KMS-11 (cell line): ENCODE results near the gene SYNE4.
"Not testable (repeated sequence)": the region's sequence is repeated elsewhere in the genome, so short reads cannot be mapped to it uniquely, and the experiment has no call there.

Experiments
- H2AFZ ChIP-seq: fragments of 200-600 bp; sonication (generic); 2 replicates; pipeline ENCODE4 v1.6.1; 2016; ENCODE audit warnings: antibody characterized with exemption, mixed run types, low read depth
- H3K27ac ChIP-seq: fragments of 200-600 bp; sonication (generic); 2 replicates; pipeline ENCODE4 v1.6.1; 2016; ENCODE audit warnings: mild to moderate bottlenecking, mixed run types
- H3K27me3 ChIP-seq: fragments of 200-600 bp; sonication (generic); 2 replicates; pipeline ENCODE4 v1.6.1; 2017; ENCODE audit warnings: mild to moderate bottlenecking, low read depth, mixed run types, moderate library complexity; ENCODE audit not compliant: insufficient read depth
- H3K36me3 ChIP-seq: fragments of 200-600 bp; sonication (generic); 2 replicates; pipeline ENCODE4 v1.6.1; 2017; ENCODE audit warnings: mild to moderate bottlenecking, mixed run types; ENCODE audit not compliant: insufficient read depth
- H3K4me1 ChIP-seq: fragments of 200-600 bp; sonication (generic); 2 replicates; pipeline ENCODE4 v1.6.1; 2016; ENCODE audit warnings: mild to moderate bottlenecking, low read depth, mixed run types; ENCODE audit not compliant: poor library complexity, severe bottlenecking
- H3K4me2 ChIP-seq: fragments of 200-600 bp; sonication (generic); 2 replicates; pipeline ENCODE4 v1.7.0; 2016; ENCODE audit warnings: mild to moderate bottlenecking, mixed run types
- H3K4me3 ChIP-seq: fragments of 200-600 bp; sonication (generic); IDR thresholded peaks from 2 replicates; pipeline ENCODE4 v1.6.1; 2017; ENCODE audit warnings: low read depth, low read length, mixed read lengths; ENCODE audit not compliant: insufficient read depth
- H3K79me2 ChIP-seq: fragments of 200-600 bp; sonication (generic); 2 replicates; pipeline ENCODE4 v1.6.1; 2016; ENCODE audit warnings: low read depth, mixed run types; ENCODE audit not compliant: insufficient read depth
- H3K9ac ChIP-seq: fragments of 200-600 bp; sonication (generic); 2 replicates; pipeline ENCODE4 v1.6.1; 2016; ENCODE audit warnings: mild to moderate bottlenecking, mixed run types
- H4K20me1 ChIP-seq: fragments of 200-600 bp; sonication (generic); 2 replicates; pipeline ENCODE4 v1.6.1; 2016; ENCODE audit warnings: mild to moderate bottlenecking, mixed run types; ENCODE audit not compliant: insufficient read depth
- TF ChIP-seq, protein P1 (sequence below): fragments of 200-600 bp; sonication (generic); conservative IDR thresholded peaks from 2 replicates; pipeline ENCODE4 v1.6.1; 2017; ENCODE audit warnings: low read depth, mild to moderate bottlenecking, antibody characterized with exemption, low read length, moderate library complexity, mixed read lengths

Gene SYNE4

DNA sequence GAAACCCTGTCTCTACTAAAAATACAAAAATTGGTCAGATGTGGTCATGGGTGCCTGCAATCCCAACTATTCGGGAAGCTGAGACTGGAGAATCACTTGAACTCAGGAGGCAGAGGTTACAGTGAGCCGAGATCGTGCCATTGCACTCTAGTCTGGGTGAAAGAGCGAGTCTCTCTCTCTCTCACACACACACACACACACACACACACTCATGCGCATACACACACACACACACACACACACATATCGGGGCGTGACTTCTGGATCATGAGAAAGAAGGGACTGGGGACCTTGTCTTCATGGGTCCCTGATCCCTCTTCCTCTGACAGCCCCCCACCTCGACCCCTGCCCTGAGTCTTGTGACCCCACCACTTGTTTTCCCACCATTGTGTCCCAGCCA is 25.4 kb downstream of the SYNE4 start:
- TF ChIP-seq, protein P1, sequence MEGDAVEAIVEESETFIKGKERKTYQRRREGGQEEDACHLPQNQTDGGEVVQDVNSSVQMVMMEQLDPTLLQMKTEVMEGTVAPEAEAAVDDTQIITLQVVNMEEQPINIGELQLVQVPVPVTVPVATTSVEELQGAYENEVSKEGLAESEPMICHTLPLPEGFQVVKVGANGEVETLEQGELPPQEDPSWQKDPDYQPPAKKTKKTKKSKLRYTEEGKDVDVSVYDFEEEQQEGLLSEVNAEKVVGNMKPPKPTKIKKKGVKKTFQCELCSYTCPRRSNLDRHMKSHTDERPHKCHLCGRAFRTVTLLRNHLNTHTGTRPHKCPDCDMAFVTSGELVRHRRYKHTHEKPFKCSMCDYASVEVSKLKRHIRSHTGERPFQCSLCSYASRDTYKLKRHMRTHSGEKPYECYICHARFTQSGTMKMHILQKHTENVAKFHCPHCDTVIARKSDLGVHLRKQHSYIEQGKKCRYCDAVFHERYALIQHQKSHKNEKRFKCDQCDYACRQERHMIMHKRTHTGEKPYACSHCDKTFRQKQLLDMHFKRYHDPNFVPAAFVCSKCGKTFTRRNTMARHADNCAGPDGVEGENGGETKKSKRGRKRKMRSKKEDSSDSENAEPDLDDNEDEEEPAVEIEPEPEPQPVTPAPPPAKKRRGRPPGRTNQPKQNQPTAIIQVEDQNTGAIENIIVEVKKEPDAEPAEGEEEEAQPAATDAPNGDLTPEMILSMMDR, result no peak

DNA sequence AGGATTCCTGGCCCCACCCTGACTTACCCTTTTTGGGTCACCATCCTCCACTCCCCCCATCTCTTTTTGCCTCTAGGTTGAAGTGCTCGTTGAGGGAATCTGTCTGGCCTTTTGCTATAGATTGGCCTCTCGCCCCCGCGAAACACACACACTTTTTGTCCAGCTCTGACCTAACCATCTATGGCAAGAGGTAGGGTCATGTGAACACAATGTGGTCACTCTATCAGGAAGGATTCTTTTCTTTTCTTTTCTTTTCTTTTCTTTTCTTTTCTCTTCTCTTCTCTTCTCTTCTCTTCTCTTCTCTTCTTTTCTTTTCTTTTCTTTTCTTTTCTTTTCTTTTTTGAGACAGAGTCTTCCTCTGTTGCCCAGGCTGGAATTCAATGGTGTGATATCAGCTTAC is 27.6 kb downstream of the SYNE4 start:
- H3K27ac ChIP-seq, H3K36me3 ChIP-seq, H3K4me1 ChIP-seq, H4K20me1 ChIP-seq, H3K79me2 ChIP-seq, H3K4me2 ChIP-seq, H3K4me3 ChIP-seq, H2AFZ ChIP-seq, H3K9ac ChIP-seq: not testable (repeated sequence)
- peaks cover 56% of the 10 kb centered on the region for H3K27me3 ChIP-seq

More for the DNA sequence above, 25.4 kb downstream of the SYNE4 start:
- H3K9ac ChIP-seq, result no peak overlapping the region
- no peak overlapping the region for H2AFZ ChIP-seq
- no peaks in the 10 kb centered on the region for H3K4me1 ChIP-seq
- no peaks in the 10 kb centered on the region for H4K20me1 ChIP-seq
- no peaks in the 10 kb centered on the region for H3K36me3 ChIP-seq
- no peaks in the 10 kb centered on the region for H3K79me2 ChIP-seq
- H3K27me3 ChIP-seq, result peaks cover 62% of the 10 kb centered on the region
- no peak overlapping the region for H3K4me3 ChIP-seq
- H3K27ac ChIP-seq, result no peak overlapping the region
- H3K4me2 ChIP-seq, result no peak overlapping the region

DNA sequence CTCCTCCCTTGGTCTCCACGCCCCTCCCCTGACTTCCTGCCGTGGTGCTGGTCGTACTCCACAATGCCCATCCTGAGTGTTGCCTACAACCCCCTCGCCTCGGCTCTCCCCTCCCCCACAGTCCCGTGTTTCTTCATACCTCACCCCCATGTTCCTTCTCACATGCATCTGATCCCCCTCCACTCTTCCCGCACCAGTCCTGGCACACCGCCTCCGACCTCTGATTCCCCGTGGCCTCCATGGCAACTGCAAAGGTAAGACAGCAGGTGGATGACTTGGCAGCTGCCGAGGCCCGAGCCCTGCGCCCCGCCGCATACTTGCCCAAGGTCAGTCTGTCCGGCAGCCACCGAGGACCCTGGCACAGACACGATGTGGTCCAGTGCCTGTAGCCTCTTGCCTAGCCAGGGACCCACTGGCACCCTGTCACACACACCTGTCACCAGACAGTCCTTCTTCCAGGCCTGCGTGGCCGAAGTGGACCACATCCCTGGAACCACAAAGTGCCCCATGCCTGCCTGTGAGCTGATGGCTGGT is 29.7 kb downstream of the SYNE4 start:
- Histone ChIP-seq H3K27me3 (peaks cover 58% of the 10 kb centered on the region), H3K4me2 (no peak overlapping the region), H2AFZ (no peak overlapping the region), H3K4me1 (no peaks in the 10 kb centered on the region), H3K36me3 (no peaks in the 10 kb centered on the region), H3K4me3 (no peak overlapping the region), H3K27ac (no peak overlapping the region), H3K79me2 (no peaks in the 10 kb centered on the region), H4K20me1 (no peaks in the 10 kb centered on the region), H3K9ac (no peak overlapping the region)
- TF ChIP-seq, protein P1, result no peak

DNA sequence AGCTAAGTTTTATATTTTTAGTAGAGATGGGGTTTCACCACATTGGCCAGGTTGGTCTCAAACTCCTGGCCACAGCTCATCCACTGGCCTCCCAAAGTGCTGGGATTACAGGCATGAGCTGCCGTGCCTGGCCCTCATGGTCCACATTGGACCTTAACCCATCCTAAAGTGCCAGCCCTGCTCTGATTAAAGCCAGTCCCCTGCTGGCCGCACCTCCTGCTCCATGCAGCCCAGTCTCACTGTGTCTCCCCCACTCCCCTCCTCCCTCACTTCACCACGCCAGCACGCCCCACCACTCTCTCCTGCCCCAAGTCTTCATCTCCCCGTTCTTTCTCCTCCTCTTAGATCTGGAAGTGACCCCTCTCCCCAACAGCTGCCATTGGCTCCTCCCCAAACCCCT is 30.3 kb downstream of the SYNE4 start:
- no peak overlapping the region for H2AFZ ChIP-seq
- H3K9ac ChIP-seq, result no peak overlapping the region
- no peaks in the 10 kb centered on the region for H3K36me3 ChIP-seq
- H3K4me2 ChIP-seq, result no peak overlapping the region
- H3K79me2 ChIP-seq, result no peaks in the 10 kb centered on the region
- H3K27me3 ChIP-seq, result peaks cover 64% of the 10 kb centered on the region
- no peak overlapping the region for H3K27ac ChIP-seq
- TF ChIP-seq, protein P1, result no peak
- H3K4me1 ChIP-seq, result no peaks in the 10 kb centered on the region
- H4K20me1 ChIP-seq, result no peaks in the 10 kb centered on the region
- H3K4me3 ChIP-seq, result no peak overlapping the region

DNA sequence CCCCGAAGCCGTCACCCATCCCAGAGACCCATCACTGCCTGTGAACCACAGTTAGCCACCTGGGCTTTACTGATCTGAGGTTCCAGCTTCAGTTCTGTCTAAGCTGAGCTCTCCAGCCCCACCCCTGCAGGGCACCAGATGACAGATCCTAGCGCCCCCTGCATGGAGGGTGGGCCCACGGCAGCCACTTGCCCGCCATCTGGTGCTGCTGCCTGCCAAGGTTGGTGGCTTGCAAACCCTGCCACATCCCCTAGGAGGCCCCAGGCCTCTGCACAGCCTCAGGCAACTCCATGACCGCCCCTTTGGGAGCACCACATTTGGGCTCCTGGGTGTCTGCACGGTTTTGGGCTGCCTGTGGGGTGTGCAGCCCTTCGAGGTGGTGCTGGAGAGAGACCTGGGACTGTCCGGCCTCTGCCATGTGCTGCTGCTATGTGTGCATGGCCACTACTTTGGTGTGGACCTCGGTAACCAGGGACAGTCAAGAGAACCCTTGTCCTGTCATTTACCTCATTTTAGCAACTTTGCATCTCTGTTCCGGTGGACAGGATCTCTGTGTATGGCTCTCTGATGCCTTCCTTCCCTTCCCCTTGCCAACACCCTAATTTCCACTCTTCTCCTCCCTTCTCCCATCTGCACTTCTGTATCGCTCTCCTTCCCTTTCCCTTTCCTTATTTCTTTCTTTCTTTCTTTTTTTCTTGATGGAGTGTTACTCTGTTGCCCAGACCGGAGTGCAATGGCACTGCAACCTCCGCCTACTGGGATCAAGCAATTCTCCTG is 31.0 kb downstream of the SYNE4 start:
- Histone ChIP-seq H3K36me3 (no peaks in the 10 kb centered on the region), H3K4me3 (no peak overlapping the region), H3K79me2 (no peaks in the 10 kb centered on the region), H3K4me1 (no peaks in the 10 kb centered on the region), H3K9ac (no peak overlapping the region), H3K27me3 (peaks cover 60% of the 10 kb centered on the region), H2AFZ (no peak overlapping the region), H4K20me1 (no peaks in the 10 kb centered on the region), H3K27ac (no peak overlapping the region), H3K4me2 (no peak overlapping the region)
- TF ChIP-seq, protein P1, result 0 out of 2 replicates have a peak, but pooled peaks have one; percentile 27
